Measurements from ENCODE around the gene NRXN3.

- TF ChIP-seq MXI1 (conservative IDR thresholded peaks at IDR 0.05; ENCODE audit: poor library complexity, severe bottlenecking) (no peak), CTCF (IDR thresholded peaks at IDR 0.05; ENCODE audit: poor library complexity, severe bottlenecking) (no peak), POLR2AphosphoS5 (IDR thresholded peaks at IDR 0.05) (no peak), EZH2 (IDR thresholded peaks at IDR 0.05; ENCODE audit: borderline replicate concordance, insufficient read depth, low read length, poor library complexity, severe bottlenecking) (no peak), EP300 (conservative IDR thresholded peaks at IDR 0.05; ENCODE audit: poor library complexity, severe bottlenecking) (no peak), REST (IDR thresholded peaks at IDR 0.05; ENCODE audit: borderline replicate concordance) (no peak), TAF1 (IDR thresholded peaks at IDR 0.05; ENCODE audit: low read depth) (no peak)
Observed at GRCh38 chr14:79074510-79074909, 904.3 kb downstream of the NRXN3 start.
